ENCODE results near the gene ADGRL3.

- no peak for TF ChIP-seq SNAI2 (CRISPR knock-in tag; IDR thresholded peaks at IDR 0.05)
- no peak for TF ChIP-seq ZNF8 (CRISPR knock-in tag; IDR thresholded peaks at IDR 0.05)
- no peak for TF ChIP-seq ZNF565 (CRISPR knock-in tag; conservative IDR thresholded peaks at IDR 0.05; ENCODE audit: low read depth)
- TF ChIP-seq TSHZ2 (CRISPR knock-in tag; IDR thresholded peaks at IDR 0.05), result no peak
- TF ChIP-seq RARB (CRISPR knock-in tag; IDR thresholded peaks at IDR 0.05), result no peak
- TF ChIP-seq CREB5 (CRISPR knock-in tag; IDR thresholded peaks at IDR 0.05; ENCODE audit: low read depth), result no peak
- no peak for TF ChIP-seq ZNF70 (CRISPR knock-in tag; IDR thresholded peaks at IDR 0.05)
- TF ChIP-seq PATZ1 (CRISPR knock-in tag; IDR thresholded peaks at IDR 0.05; ENCODE audit: borderline replicate concordance), result no peak
- no peak for TF ChIP-seq CSDC2 (CRISPR knock-in tag; IDR thresholded peaks at IDR 0.05)
These were observed 605.1 kb downstream of the ADGRL3 start for GRCh38 chr4:61805227-61805626.
